A673 (cell line): ENCODE data around the gene RER1.

Experiments used
- CTCF ChIP-seq: fragments of 300-800, 200-600 bp; sonication (generic); conservative IDR thresholded peaks from 2 replicates; pipeline ENCODE4 v1.5.1; 2017; ENCODE audit warnings: low read depth, mild to moderate bottlenecking, antibody characterized with exemption, low read length, moderate library complexity, mixed read lengths
- EZH2 ChIP-seq: fragments of 200-600 bp; sonication (generic); IDR thresholded peaks from 2 replicates; pipeline ENCODE4 v1.6.1; 2017; ENCODE audit warnings: borderline replicate concordance, low read depth, mild to moderate bottlenecking, mixed read lengths, antibody characterized with exemption, low read length; ENCODE audit not compliant: poor library complexity, severe bottlenecking

DNA sequence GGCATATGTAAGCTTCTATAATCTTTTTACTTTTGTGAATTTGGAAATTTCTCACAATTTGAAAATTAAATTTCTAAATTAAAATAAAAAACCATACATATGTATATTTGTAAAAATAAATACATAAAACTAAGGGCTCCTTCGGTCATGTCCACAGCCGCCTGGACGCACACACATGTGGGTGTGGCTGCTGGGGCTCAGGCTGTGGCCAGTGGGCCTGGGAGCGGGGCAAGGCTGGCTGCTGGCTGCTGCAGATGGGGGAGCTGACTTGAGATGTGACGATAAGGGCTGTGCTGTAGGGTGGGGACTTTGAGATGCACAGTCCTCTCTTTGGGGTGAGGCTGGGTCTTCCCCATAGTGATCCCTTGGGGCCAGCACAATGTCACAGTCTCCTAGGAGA is 4.8 kb downstream of the RER1 start:
- TF ChIP-seq CTCF (no peak), EZH2 (no peak)
